SK-N-SH (cell line): Measurements from ENCODE around the gene SFSWAP.

Experiments used
- CHD2 ChIP-seq: fragments of 150-350 bp; IDR thresholded peaks from 2 replicates; pipeline ENCODE4 v1.6.1; 2018; ENCODE audit warnings: low read length; ENCODE audit not compliant: partially characterized antibody
- CTCF ChIP-seq: fragments of 200-600 bp; sonication (generic); IDR thresholded peaks from 2 replicates; pipeline ENCODE4 v1.6.1; 2017; ENCODE audit warnings: antibody characterized with exemption, mild to moderate bottlenecking, moderate library complexity
- EP300 ChIP-seq, 2 experiments: IDR thresholded peaks; 2 replicates each; pipeline versions ENCODE4 v1.4.0 to v1.6.1; 2012; ENCODE audit warnings: borderline replicate concordance in 1 of 2, low read depth in 1 of 2, low read length in 1 of 2
- FOXM1 ChIP-seq: IDR thresholded peaks from 2 replicates; pipeline ENCODE4 v1.4.0; 2012; ENCODE audit warnings: low read depth, mild to moderate bottlenecking
- GABPA ChIP-seq: IDR thresholded peaks from 2 replicates; pipeline ENCODE4 v1.4.0; 2012; ENCODE audit warnings: low read depth, mild to moderate bottlenecking
- RAD21 ChIP-seq: IDR thresholded peaks from 2 replicates; pipeline ENCODE4 v1.6.1; 2012; ENCODE audit warnings: mild to moderate bottlenecking, low read length
- RXRA ChIP-seq: IDR thresholded peaks from 2 replicates; pipeline ENCODE4 v1.4.0; 2012; ENCODE audit warnings: low read depth, mild to moderate bottlenecking, borderline replicate concordance
- SIN3A ChIP-seq: IDR thresholded peaks from 2 replicates; pipeline ENCODE4 v1.6.1; 2012; ENCODE audit warnings: low read depth, mild to moderate bottlenecking, low read length, moderate library complexity, borderline replicate concordance
- TAF1 ChIP-seq: IDR thresholded peaks from 2 replicates; pipeline ENCODE4 v1.6.1; 2012; ENCODE audit warnings: low read depth, mild to moderate bottlenecking, low read length, moderate library complexity, borderline replicate concordance
- TCF12 ChIP-seq: IDR thresholded peaks from 2 replicates; pipeline ENCODE4 v1.4.0; 2012
- YY1 ChIP-seq: IDR thresholded peaks from 2 replicates; pipeline ENCODE4 v1.4.0; 2012; ENCODE audit warnings: low read depth, mild to moderate bottlenecking
- TF ChIP-seq, protein P1 (sequence below): IDR thresholded peaks from 2 replicates; pipeline ENCODE4 v1.4.0; 2012; ENCODE audit warnings: low read depth, borderline replicate concordance

- TF ChIP-seq TAF1 (no peak), RXRA (no peak), CTCF (no peak), EP300 (IDR thresholded peaks at IDR 0.05; ENCODE audit: borderline replicate concordance in 1 of 2, low read depth in 1 of 2, low read length in 1 of 2) (no peak), CHD2 (no peak), YY1 (no peak), SIN3A (no peak), TCF12 (no peak), RAD21 (no peak), FOXM1 (no peak), GABPA (no peak)
- TF ChIP-seq, protein P1, sequence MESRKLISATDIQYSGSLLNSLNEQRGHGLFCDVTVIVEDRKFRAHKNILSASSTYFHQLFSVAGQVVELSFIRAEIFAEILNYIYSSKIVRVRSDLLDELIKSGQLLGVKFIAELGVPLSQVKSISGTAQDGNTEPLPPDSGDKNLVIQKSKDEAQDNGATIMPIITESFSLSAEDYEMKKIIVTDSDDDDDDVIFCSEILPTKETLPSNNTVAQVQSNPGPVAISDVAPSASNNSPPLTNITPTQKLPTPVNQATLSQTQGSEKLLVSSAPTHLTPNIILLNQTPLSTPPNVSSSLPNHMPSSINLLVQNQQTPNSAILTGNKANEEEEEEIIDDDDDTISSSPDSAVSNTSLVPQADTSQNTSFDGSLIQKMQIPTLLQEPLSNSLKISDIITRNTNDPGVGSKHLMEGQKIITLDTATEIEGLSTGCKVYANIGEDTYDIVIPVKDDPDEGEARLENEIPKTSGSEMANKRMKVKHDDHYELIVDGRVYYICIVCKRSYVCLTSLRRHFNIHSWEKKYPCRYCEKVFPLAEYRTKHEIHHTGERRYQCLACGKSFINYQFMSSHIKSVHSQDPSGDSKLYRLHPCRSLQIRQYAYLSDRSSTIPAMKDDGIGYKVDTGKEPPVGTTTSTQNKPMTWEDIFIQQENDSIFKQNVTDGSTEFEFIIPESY: no peak
Observed at GRCh38 chr12:131736446-131737149, 25.7 kb downstream of the SFSWAP start.
